ENCODE results near the gene HSF4.

The HSF4 gene

DNA sequence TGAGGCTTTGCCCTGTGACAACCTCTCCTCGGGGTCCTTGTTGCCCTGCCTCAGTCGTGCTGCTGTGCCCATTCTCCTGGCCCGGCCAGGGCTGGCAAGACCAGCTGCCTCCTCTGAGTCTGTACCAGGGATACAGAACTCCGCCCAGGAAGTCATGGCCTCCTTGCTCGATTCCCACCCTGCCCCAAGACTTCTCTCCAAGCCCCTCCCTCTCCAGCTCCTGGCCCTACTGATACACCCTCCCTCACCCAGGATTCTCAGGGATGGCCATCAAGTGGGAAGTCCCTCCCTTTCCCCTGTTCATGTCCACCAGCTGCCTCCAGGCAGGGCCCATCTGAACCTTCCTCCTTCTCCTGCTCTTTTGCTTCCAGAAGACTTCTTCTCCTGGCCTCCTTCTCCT lies 51.2 kb downstream of the HSF4 start:
- H3K4me3 ChIP-seq (ENCODE audit: low read length), result no peak overlapping the region
- TF ChIP-seq ZNF274 (IDR thresholded peaks at IDR 0.05; ENCODE audit: low read depth, low read length), result no peak

DNA sequence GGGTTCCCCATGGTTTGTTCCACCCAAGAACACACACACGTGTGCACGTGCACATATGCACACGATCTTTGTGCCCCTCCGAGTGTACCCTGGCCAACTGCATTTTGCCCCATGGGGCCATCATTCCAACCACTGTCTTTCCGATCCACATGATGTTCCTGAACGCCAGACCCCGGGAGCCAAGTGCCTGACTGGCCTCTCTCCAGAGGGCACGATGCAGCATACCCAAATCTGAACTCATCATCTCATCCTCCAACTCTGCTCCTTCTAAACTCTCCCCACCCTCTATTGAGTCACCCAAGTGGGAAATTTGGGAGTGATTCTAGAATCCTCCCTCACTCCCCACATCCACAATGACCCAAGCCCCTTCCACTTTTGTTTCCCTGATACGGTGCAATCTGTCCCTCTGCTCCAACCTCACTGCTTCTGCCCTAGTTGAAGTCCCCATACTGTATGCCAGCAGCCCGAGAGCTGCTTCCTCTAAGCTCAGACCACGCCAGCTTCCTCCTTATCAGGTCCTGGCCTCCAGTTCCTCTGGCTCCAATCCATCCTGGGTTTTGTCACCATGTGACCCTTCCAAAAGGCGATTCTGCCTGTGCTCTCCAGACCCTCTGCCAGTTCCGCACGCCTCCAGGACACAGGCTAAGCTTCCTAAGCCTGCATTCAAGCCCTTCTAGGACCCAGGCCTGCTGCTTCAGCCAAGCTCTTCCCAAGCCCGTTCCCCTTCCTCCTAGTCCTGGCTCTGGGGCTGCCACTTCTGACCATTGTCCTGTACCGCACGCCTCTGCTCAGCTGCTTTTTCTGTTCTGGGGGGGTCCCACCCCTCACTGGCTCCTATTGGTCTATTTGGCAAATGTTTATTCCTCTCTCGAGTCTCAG lies 52.3 kb downstream of the HSF4 start:
- no peak for TF ChIP-seq ZNF274 (IDR thresholded peaks at IDR 0.05; ENCODE audit: low read depth, low read length)
- no peak overlapping the region for H3K4me3 ChIP-seq (ENCODE audit: low read length)

Measured in GM08714 (cell line).